Brain pericyte (primary cell): Measurements from ENCODE around the gene MBD3L4.
"Not testable (repeated sequence)": the region's sequence is repeated elsewhere in the genome, so short reads cannot be mapped to it uniquely, and the experiment has no call there.

Experiments
- DNase-seq: peaks from one replicate; pipeline ENCODE4 v3.0.0-alpha.2; 2012; ENCODE audit warnings: low read depth, low spot score

MBD3L4 gene

DNA sequence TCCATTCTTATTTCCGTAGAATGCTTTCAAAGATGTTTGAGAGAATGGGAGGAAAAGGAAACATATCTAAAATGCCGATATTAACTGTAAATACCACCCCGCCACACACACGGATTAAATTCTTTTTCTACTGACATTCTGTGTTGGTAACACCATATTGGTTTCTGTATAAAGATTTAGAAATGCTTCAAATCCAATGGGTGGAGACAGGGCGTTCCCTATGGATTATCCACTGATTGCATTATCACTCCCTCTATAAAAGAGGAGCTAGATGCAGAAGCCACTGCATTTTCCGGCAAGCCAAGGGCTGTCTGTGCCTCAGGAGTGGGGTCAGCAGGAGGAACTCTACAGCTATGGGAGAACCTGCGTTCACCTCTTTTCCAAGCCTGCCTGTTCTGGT, 9.0 kb upstream of the MBD3L4 start, which contains the start of gene MBD3L2:
Gene MBD3L2, plus strand, starts transcription at position 301 of the 400 bp plus-strand sequence. Its CDS starts 53 bp downstream, at position 354.
- not testable (repeated sequence) for DNase-seq

DNA sequence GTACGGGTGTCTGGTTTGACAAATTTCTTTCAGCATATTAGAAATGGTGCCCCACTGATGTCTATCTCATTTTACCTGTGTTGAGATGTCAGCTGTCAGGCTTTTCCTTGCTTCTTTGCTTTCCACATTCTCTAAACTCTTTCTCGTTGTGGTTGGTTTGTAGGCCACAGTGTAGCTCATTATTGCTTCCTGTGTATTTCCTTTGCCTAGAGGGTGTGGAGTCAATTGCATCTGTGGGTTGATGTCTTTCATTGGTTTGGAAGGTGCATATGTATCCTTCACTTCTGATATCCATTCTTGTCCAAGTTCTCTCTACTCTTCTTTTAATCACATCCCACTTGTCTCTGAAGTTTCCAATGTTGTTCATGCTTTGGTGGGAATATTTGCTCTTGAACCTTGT, 1.6 kb upstream of the MBD3L4 start:
- DNase-seq: not testable (repeated sequence)

DNA sequence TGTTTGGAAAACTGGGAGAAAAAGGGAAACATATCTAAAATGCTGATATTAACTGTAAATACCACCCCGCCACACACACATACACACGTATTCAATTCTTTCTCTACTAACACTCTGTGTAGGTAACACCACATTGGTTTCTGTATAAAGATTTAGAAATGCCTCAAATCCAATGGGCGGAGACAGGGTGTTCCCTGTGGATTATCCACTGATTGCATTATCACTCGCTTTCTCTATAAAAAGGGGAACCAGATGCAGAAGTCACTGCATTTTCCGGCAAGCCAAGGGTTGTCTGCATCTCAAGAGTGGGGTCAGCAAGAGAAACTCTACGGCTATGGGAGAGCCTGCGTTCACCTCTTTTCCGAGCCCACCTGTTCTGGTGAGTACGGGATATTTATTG, 9.7 kb downstream of the MBD3L4 start, which contains the start of gene MBD3L5:
Gene MBD3L5, plus strand, starts transcription at position 301 of the 400 bp plus-strand sequence. Its CDS starts 34 bp downstream, at position 335.
- DNase-seq: not testable (repeated sequence)

DNA sequence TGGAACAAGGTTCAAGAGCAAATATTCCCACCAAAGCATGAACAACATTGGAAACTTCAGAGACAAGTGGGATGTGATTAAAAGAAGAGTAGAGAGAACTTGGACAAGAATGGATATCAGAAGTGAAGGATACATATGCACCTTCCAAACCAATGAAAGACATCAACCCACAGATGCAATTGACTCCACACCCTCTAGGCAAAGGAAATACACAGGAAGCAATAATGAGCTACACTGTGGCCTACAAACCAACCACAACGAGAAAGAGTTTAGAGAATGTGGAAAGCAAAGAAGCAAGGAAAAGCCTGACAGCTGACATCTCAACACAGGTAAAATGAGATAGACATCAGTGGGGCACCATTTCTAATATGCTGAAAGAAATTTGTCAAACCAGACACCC, 11.2 kb downstream of the MBD3L4 start:
- DNase-seq: not testable (repeated sequence)

DNA sequence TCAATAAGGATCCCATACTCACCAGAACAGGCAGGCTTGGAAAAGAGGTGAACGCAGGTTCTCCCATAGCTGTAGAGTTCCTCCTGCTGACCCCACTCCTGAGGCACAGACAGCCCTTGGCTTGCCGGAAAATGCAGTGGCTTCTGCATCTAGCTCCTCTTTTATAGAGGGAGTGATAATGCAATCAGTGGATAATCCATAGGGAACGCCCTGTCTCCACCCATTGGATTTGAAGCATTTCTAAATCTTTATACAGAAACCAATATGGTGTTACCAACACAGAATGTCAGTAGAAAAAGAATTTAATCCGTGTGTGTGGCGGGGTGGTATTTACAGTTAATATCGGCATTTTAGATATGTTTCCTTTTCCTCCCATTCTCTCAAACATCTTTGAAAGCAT, 18.6 kb downstream of the MBD3L4 start, which contains the start of gene MBD3L2B:
Gene MBD3L2B, minus strand, starts transcription at position 101 of the 400 bp plus-strand sequence. Its CDS starts 34 bp downstream, at position 67.
- DNase-seq: not testable (repeated sequence)

DNA sequence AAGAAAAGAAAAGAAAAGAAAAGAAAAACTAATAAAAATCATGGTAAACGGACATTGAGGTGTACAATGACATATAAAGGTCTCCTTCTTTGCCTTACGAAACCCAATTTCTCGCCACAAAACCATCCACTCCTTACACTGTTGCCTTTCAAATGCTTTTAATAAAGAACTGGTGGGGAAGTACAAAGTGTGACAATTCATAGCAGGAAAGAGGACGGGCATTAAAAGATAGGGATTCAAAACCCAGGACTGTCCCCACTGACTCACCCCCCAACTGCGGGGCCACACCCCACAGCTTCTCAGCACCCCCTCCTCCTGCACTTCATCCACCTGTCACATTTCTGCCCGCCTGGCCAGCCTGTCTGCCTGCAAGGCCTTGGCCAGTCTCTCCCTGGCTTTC, 21.2 kb downstream of the MBD3L4 start:
- no peak for DNase-seq

DNA sequence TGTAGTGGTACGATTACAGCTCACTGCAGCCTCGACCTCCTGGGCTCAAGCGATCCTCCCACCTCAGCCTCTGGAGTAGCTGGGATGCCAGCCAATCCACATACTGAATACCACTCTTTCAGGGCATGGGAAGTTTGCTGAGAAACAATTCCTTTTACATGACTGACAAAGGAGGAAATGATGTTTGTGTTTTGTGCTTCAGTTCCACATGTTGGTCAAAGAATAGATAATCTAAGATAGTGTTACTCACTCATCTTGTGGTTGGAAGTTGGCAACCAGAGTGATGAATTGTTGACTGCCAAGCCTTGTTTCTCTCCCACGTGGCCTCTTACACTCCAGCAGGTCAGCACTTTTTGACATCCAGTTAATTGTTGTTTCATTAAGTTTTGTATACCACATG, 26.3 kb downstream of the MBD3L4 start:
- DNase-seq: no peak

DNA sequence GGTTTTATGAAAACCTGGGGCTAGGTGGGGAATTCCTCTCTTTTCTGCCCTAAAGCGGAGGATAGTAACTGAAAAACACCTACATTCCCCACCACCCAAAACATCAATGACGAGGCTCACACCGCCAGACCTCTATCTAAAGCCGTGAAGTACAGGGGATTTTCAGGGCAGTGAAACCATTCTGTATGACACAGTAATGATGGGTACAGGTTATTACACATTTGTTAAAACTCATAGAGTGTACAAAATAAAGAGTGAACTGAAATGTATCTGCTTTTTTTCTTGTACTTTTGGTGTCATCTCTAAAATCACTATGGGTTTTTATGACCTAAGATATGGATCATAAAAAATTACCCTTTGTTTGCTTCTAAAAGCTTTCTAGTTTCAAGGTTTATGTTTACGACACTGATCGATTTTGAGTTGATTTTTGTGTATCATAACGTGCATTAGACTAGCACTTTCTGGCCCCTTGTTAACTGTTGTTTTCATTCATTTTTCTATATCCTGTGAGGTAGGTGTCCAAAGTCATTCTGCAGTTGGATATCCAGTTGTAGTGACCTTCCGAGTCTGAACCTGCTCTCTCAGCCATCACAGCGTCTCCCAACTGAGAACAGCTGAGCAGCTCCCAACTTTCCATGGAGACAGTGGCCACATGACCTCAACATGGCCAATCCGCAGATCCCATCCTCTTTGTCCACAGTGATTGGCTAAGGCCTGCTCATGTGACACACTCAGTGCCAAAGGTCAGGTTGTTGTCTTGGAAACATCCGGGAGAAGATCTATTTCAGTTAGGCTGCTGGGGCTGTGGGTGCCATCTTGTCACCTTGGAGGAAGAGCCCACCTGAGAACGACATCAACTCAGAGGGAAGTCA, 29.0 kb downstream of the MBD3L4 start:
- no peak for DNase-seq

DNA sequence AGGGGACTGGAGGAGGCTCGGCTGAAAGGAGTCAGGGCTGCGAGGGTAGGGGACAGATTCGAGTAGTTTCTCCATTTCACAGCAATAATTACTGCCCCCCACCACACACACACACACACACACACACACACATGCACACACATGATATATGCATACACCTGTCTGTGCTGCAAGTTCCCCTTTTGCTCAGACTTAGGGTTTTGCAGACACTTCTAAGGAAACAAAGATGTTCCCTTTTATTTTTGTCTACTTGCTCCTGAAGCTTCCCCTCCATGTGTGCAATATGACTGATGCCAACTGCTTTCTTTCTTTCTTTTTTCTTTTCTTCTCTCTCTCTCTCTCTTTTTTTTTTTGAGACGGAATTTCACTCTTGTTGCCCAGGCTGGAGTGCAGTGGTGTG, 32.1 kb downstream of the MBD3L4 start:
- no peak for DNase-seq

DNA sequence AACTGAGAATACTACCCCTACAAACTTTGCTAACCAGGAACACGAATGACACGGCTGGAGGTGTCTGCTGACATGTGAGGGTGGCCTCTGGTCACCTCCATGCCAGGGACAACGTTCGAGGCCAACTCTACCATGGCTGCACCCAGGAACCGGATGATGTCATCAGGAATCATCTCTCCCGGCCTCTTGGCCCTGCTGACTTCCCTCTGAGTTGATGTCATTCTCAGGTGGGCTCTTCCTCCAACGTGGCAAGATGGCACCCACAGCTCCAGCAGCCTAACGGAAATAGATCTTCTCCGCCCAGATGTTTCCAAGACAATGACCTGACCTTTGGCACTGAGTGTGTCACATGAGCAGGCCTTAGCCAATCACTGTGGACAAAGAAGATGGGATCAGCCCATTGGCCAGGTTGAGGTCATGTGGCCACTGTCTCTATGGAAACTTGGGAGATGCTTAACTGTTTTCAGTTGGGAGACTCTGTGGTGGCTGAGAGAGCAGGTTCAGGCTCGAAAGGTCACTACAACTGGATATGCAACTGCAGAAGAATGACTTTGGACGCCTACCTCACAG, 33.8 kb downstream of the MBD3L4 start:
- DNase-seq: no peak

DNA sequence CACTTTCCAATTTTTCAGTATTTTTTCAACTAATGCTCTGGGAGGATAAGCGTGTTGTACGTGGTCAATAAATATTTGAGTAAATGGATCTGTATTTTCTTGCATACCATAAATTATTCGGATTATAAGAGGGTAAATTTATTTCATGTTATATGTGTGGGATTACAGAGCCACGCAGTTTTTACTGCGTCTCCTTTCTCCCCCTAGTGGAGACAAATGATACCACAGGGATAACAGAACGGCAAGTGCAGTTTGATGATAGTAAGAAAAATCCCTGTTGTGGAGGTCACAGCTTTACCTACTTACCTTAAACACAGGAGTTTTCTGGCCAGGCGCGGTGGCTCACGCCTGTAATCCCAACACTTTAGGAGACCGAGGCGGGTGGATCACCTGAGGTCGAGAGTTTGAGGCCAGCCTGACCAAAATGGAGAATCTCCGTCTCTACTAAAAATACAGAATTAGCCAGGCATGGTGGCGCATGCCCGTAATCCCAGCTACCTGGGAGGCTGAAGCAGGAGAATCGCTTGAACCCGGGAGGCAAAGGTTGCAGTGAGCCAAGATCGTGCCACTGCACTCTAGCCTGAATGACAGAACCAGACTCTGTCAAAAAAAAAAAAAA, 35.6 kb downstream of the MBD3L4 start:
- DNase-seq: no peak

DNA sequence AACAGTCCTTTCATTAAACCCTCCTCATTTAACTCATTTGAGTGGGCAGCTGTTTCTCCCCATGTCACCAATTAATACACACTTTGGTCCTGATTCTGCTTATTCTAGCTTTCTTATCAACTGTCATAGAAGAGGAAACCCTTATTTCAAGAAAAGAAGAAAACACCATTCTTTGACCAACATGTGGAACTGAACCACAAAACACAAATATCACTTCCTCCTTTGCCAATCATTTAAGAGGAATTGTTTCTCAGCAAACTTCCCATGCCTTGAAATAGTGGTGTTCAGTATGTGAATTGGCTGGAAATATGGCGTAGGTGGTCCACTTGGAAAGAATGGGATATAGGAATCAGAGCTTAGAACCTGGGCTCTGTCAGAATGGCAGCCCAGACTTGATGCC, 39.2 kb downstream of the MBD3L4 start:
- no peak for DNase-seq

DNA sequence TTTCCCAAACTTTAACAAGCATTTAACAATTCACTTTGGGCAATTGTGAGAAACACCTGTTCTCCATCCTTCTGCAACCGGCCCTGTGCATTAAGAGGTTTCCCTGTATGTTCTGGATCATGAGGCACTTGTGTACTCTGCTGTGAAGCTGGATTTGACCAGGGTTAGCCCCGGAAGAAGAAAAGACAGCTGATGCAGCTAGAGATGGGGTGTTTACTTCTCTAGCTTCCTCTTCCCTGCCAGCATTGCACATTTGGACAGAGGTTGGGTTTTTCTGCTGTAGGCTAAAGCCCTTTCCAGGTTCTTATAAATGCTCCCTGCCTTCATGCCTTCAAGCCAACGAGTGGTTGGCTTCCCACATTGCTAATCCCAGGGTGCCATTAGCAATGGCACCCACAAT, 39.6 kb downstream of the MBD3L4 start:
- no peak for DNase-seq

DNA sequence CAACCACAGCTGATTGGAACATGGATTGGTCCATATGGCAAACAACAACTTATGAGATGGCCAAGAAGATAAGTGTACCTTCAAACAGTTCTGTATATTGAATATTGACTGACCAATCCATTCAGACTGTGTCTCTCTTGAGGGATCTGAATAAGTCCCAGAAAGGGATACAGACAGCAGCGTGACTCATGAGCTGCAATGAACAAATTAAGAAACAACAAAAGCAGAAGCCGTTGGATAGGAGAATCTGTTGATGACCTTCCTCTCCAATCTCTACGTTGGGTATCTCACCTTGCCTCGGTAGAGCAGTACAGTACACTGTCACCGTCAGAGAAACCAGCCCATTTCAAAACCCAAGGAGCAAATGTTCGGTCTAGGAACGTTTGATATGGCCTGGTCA, 40.0 kb downstream of the MBD3L4 start:
- DNase-seq: no peak

DNA sequence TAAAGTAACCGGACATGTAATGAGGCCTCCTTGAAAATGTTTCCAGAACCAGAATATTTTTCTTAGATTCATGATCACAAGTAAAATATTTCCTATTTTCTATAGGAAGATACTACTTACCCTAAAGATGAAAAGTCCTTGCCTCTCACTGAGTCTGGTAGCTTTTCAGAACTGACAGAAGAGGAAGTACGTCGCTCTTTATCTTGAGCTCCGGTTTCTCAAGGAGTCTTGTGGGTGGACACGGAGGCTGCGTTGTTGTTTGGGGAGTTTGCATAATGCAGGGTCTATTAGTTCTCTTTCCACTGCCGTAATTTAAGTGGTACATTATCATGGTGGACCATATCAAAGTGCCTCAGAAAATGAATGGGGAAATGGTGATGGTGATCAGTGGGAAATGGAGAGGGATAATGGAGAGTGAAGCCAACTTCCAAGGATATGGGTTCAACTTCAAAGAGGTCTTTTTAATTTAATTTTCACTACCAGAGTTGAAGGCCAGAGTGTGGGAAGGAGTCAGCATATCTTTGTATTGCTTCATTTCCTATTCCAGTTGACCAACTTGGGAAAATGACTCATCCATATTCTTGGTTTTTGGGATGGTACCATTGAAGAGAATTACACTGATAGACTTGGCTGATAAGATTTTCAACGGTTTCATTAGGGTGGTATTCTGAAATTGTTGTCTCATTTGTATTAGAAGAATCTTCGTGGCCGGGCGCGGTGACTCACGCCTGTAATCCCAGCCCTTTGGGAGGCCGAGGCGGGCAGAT, 42.1 kb downstream of the MBD3L4 start:
- DNase-seq: no peak

DNA sequence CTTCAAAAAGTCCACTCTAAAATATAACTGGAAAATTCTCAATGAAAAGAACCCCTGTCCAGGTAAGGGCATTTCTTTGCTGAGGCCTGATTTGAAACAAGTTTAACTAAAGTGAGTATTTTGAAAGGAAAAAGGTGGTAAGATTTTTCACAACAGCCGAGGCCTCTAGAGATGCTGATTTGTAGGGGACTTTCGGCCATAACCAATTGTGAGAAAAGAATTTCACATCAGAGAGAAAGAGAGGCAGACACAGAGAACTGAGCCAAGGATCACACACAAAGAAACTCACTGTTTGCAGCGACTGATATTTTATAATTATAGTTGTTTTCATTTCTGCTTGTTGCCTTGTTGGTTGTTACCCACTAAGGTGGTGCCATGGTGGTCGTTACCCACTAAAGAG, 43.2 kb downstream of the MBD3L4 start:
- no peak for DNase-seq

DNA sequence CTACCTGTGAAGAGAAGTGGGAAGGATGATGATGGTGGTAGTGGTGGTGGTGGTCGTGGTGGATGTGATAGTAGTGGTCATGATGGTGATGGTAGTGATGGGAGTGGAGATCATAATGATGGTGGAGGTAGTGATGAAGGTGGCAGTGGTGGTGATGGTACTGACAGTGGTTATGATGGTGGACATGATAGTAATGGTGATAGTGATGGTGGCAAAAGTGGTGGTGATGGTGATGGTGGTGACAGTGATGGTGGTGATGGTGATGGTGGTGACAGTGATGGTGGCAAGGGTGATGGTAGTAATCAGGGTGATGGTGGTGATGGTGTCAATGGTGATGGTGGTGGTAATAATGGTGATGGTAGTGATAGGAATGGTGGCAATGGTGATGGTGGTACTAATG, 44.9 kb downstream of the MBD3L4 start:
- DNase-seq: no peak

DNA sequence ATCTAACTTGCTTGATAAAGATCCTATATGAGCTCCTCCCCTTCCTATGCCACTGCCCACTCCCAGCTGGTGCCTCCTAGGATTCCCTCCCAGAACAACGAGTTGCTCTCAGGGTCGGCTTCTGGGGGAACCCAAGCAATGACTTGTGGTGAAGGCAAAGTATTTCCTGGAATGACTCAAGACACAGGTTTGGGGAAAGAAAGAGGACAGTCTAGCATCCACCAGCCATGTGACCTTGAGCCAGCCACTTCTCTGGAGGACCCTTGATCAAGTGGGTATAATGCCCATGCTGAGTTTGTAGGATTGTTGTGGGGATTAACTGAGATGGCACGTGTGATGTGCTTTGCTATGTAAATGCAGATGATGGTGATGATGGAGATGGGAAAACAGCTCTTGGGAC, 51.7 kb downstream of the MBD3L4 start:
- DNase-seq: no peak

DNA sequence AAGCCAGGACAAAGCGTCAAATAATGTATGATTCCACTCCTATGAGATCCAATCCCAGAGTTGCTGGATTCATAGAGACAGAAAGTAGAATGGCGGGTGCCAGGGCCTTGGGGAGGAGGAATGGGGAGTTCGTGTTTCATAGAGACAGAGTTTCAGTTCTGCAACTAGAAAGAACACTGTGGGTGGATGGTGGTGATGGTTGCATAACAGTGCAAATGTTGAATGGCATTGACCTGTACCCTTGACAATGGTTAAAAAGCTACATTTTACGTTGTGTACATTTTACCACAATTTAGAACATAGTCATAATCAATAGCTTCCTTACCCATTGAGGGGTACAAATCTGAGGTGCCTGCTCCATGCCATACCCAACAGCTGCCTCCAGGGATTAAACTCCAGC, 52.1 kb downstream of the MBD3L4 start:
- no peak for DNase-seq
